Retina (tissue), 1 donor: ENCODE results near the gene CCDC85A.

Experiments
- DNase-seq: peaks from one replicate; pipeline ENCODE4 v3.0.0-alpha.2; 2016

Gene CCDC85A

DNA sequence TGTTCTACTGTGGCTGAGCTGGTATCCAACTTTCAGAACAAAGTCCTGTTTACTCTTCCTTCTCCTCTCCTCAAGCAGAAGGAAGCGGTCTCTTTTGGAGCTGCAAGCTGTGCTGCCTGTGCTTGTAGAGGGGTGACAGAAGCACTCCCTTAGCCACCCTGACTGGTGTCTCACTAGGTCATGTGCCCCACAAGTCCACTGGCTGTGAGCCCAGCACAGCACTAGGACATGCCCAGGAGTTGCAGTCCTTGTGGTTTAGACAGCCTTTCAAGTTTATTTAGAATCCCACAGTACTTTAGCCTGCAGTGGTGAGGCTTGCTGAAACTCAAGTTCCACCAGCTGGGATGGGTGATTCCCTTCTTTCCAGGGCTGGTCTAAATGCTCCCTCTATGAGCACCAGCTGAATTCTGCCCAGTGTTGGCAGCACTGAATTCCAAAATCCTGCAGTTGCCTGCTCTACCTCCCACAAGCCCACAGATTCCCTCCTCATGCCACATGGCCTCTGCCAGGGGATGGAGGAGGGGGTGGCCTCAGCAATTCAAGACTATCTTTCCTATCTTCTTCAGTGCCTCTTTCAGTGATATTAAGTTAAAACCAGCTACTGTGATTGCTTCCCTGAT lies 61.2 kb downstream of the CCDC85A start:
- no peak for DNase-seq

DNA sequence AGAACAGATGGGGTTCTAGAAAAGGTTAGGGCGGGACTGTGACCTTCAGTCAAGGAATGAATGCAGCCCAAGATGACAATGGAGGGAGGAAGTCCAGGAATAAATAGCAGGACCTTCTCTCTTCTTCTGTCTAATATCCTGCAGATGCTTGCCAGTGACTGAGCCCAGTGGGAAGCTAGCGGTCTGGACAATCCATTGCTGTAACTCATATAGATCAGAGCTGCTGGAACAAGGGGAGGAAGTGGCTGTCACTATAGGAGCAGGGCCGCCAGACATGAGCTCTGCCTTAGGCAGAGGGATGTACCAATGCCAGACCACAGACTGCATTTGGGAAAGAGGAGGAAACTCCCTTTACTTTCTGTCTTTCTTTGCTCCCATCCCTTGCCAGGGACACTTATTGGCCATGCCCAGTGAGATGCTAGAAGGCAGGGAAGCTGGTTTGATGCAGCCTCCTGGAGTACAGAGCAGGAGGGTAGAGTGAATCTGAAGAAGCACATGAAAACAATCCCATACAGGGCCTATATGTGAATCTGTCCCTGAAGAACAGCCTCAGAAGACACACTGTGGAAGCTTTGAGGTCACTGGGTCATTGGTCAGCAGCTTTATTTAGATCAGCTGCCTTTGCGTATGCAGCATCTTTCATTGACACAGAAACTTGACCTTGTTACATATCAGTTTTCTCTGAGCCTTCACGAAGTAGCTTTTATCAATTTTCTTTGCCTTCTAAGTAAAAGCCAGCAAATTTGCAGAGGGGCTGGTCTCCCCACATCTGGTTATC lies 65.4 kb downstream of the CCDC85A start:
- DNase-seq = peak; percentile 19

DNA sequence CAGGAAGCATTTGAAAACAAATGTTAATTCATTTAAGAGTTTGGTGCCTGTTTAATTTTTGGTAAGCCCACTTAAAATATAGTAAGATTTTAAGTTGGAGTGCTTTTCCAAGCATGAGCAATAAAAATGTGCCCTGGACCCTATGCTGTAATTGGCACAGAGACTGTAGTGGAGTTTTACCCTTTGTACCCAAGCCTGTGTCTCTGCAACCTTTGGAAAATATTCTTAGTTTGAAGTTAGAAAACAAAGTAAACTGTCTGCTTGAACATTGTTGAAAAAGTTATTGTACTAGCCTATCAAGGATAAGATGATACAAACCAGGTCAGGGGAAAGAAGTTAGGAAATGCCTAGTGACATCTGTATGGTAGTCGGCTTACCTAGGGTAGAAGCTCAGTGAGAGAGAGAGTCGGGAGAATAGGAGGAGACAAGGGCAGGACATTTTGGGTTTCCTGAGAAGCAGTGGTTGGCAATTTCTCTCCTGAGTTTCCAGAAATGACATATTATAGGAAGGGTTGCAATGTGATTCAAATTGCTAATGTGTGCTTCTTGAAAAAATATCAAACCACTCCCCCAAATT lies 66.5 kb downstream of the CCDC85A start:
- no peak for DNase-seq

DNA sequence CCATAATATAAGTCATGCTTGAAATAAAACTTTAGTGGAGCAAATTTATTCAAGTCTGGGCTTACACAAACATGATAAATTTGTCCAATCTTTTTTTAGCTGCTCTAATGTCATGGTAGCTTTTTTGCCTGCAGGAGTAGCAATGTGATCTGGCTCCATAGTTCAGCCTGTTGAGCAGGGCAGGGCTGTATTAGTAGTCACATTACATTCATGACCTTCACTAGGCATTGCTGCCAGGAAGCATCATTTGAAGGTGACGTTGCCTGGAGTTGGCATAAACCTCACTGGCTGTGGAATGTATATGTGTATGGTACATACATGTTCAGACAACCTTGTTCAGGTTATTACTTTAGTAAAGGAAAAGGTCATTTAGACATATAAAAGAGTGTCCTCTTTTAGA lies 76.6 kb downstream of the CCDC85A start:
- no peak for DNase-seq

DNA sequence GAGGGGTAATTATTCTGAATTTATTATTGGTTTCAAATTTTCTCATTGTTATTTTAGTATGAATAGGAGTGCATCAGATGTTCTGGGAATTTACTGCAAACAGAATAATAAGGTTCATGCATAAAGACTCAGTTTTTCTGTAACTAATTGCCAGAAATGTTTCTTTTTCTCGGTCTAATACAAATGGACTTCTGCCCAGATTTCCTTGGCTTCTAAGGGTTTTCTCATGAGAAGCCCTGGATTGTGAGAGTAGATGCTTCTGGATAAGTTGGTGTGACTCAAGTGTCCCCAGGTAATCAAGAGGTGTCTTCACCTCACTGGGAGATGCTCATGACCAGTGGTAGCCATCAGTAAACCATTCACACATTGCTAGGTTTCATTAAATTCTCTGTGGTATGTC lies 78.5 kb downstream of the CCDC85A start:
- DNase-seq = no peak

DNA sequence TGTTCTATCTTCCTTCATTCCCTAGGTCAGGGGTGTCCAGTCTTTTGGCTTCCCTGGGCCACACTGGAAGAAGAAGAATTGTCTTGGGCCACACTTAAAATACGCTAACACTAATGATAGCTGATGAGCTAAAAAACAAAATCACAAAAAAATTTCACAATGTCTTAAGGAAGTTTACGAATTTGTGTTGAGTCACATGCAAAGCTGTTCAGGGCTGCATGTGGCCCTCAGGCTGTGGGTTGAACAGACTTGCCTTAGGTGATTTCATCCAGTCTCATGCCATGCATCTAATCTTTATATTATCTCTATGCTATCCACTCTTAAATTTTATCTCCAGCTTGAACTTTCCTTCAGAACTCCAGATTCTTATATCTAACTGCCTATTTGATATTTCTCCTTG lies 80.1 kb downstream of the CCDC85A start:
- DNase-seq = no peak

DNA sequence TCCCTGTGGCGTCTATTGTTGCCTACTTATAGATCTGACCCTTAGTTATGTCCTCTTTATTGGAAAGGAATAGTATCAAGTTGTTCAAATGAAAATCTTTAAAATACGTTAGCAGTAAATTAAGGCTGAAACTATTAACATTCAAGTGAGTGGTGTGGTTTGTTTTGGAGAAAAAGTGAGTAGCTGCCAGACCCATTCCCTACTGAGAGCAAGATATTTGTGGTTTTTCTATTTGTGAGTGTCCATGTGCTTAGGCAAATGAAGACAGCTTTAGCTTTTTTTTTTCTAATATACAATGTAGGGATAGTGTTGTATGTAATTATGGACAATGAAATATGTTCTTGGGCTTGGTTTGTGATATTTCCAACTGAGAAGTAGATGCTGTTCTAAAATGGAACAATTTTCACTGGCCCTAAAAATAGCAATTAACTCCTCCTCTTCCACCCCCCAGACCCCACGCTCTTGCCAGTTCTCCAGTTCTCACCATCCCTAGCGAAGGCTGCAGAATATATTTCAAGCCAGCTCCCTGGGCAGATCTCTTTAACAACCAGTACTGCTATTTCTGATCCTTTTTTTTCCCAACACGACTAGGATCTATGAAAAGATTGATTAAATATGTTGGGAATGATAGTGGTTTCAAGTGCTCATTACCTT lies 83.1 kb downstream of the CCDC85A start:
- DNase-seq = no peak

DNA sequence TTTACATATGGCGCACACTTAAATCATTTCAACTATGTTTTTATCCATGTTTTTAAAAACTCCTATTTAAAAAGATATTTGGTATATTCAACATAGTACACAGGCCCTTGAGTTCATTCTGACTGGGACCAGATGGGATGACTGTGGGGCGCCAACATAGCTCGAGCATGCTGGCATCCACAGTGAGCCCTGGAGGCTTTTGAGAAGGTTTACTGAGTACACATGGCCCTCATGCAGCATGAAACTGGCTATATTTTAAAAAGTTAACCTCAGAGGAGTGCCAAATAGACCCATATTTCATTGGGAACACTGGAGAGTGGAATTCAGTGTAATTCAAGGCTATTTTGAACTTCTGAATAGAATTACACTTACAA lies 83.6 kb downstream of the CCDC85A start:
- no peak for DNase-seq

DNA sequence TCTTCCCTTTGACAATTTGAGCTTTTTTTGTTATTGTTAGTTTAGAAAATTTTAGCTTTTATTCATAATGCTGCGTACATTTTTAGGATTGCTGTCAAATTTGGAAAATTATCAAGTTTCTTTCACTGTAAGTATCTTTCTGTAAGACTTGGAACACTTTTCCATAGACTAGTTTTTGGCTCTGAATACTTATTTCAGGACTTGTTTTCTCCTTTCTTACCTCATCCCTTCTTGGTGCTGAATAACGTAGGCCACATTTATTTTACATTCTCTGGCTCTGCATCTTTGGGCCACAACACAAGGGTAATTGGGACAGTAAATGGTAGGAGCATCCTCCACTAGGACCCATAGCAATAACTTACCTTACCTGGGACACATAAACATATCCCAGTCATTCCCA lies 85.1 kb downstream of the CCDC85A start:
- no peak for DNase-seq

DNA sequence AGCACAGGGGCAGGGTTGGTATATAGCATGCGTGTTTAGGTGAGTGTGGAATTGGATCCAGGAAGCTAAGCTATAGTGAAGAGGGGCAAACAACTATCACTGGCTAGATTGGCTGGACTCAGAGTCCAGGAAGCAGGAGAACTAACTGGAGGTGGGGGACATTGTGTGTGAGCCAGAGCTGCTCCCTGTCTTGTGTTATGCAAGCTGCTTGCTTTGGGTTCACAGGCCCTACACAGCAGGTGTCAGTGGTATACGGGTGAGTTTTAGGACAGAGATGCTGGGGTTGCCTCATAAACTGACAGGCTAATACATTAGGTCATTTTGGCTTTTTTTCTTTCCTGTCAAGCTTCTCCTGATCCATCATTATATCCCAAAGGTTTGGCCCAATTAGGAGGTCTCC lies 87.5 kb downstream of the CCDC85A start:
- peak; percentile 22 for DNase-seq

DNA sequence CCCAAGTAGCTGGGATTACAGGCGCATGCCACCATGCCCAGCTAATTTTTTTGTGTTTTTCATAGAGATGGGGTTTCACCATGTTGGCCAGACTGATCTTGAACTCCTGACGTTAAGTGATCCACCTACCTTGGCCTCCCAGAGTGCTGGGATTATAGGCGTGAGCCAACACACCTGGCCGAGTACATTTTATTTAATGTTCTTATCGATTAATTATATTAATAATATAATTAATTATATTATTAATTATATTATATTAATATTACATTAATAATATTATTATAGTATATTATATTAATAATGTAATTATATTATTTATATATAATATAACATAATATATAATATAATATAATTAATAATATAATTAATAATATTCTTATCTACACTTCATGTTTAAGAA lies 101.4 kb downstream of the CCDC85A start:
- DNase-seq = no peak

DNA sequence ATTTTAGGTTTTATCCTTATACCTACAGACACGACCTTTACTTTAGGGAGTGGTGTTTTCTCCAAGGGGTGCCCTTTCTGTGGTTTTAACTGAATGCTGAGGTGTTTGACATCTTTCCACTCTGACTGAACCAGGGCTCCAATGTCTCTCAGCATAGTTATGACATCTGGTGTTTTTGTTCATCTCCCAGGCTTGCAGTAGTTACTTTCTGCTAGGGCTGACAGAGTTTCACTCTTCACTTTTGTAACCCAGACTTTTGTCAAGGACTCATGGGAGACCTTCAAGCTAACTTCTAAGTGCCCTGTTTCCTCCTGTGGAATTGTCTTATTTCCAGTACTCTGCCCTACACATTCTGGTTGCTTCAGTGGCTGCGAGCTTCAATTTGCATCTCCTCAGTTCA lies 103.1 kb downstream of the CCDC85A start:
- no peak for DNase-seq

DNA sequence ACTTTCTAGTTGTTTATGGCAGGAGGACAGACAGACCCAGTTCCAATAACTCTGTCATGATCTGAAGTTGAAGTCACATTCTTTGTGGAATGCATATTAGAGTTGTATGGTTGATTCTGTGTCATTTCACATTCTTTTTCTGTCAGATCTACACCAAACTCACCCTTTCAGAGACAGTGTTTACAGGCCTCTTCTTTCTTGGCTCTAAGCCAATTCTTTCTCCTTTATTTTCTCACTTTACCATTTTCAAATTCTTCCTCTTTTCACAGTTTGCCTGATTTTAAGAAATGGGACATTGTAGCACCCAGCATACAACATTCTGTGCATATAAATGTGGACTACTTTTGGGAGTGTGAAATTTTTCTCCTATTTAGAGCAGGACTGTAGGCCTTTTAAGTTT lies 103.7 kb downstream of the CCDC85A start:
- no peak for DNase-seq

DNA sequence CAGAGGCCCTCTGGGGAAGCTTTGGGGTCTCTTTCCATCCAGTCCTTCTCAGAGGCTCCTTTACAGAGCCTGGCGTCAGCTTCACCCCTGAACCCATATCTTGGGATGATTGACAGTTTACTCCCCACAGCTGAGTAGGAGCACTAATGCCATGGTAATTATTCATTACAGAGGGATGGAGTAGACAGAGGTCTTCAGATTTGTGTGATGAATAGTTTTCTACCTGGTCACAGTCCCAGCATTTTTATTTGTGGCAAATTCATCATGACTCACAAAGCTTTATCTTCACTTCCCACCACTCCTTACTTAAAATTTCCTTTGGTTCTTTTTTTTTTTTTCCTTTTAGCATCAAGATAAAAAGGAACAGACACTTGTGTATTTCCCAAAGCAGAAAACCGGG lies 104.2 kb downstream of the CCDC85A start:
- DNase-seq = no peak

DNA sequence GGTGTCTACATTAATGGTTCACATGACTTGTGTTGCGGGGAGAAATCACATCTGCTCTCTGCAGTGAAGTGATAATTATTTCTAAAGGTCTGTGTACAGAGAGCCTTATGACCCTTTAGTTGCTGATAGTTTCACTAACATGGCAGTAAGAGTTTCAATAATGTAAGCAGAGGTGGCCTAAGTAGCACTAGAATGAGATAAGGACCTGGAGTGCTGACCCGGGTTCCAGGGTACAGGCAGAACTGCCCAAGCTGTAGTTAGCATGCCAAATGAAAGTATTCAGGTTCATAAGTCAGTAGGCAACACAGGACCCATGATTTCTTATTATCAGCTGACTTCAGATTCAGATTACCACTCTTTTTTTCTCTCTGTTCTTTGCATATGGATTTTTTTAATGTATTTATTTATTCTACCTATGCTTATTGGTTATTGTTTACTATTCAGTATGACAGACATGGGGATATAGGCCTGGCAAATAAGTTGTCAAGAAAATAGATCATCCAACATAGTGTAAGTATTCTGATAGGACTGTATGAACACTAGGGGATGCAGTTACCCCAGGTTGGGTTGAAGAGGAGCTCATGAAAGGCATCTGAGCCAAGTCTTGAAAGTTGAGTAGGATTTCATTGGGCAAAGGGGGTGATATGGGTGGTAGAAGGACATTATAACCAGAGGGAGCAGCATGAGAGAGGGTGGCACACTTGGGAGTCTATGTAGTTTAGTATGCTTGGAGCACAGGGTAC lies 105.2 kb downstream of the CCDC85A start:
- DNase-seq = no peak

DNA sequence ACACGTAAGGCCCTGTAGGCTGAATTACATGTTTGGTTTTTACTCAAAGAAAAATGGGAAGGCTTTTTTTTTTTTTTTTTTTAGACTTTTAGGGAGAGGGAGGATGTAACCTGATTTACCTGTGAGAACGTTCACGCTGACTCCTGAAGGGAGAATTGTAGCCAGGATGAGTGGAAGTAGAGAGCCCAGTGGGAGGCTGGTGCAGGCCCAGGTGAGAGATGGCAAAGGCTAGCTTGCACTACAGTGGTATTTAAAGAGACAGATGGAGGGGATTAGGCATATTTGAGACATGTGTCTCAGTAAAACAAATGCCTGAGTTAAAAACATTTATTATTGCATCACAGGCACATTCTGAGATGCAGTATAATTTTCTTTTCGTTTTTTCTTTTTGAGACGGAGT lies 107.9 kb downstream of the CCDC85A start:
- DNase-seq = no peak

DNA sequence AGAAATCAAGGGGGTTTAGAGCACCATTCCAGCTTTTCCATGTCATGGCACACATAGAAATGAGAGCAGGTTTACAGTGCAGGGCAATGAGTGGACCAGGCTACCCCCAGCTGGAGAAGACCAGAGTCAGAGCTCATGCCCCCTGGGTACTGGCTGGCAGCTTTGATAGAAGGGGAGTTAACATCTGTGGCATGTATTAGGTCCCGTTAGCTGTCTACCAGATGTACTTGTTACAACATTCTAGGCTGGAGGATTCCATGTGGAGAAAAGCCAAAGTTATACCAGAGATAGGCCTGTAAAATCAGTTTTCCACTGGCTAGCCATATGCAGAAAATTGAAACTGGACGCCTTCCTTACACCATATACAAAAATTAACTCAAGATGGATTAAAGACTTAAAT lies 109.2 kb downstream of the CCDC85A start:
- DNase-seq = no peak

DNA sequence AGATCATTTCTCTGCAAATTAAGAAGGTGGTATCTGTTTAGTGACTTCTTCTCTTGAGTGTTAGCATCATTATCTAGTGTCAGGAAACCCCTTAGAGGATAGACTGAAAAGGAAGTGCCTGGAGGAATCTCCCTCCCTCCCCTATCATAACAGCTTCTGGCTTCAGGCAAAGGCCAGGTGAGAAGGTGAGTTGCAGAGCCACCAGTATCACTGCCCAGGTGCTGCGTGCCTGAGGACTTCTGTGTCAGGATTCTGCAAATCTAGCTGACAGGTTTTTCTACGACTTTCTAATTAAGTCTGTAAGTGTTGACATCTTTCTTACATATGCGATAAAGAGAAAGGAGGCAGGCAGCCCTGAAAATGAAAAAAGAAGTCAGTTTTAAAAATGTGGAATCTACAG lies 111.9 kb downstream of the CCDC85A start:
- no peak for DNase-seq

DNA sequence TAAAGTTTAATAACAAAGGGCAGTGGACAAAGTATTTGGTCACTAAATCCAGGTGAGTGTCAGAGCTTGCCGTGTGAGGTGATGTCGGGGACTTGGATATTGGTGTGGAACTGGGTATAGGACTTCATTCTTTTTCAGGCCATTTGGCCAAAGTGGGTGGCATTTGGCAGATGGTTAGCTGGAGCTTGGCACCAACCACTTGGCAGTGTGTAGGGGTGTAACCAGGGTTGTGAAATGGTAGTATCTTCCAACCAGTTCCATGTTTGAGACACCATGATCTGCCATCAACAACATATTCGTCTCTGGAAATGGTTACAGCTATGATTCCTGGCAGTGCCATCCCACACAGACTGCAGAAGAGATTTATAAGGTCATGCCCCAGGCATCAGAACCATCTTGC lies 113.9 kb downstream of the CCDC85A start:
- no peak for DNase-seq

DNA sequence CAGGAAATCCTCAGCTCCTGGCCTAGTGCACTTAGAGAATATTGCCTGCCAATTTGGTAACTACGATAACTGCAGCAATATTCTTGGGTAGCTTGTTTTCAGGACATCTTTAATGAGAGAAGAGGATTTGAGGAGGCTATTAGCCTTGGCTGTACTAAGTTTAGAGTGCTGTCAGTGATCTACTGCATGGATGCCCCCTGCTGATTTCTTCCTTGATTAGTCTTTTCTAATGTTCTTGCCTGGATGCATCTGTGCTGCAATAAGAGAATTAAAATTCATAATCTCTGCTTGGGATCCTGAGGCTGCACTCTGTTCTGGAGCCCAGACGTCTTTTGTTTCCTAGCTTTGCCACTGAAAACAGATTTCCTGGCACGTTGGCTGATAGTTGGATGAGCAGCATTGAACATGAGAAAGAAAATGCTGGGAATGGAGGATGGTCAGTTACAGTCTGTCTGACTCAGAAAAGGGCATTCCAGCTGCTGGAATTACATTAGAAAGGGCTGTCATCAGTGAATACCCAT lies 115.4 kb downstream of the CCDC85A start:
- DNase-seq = peak; percentile 52

DNA sequence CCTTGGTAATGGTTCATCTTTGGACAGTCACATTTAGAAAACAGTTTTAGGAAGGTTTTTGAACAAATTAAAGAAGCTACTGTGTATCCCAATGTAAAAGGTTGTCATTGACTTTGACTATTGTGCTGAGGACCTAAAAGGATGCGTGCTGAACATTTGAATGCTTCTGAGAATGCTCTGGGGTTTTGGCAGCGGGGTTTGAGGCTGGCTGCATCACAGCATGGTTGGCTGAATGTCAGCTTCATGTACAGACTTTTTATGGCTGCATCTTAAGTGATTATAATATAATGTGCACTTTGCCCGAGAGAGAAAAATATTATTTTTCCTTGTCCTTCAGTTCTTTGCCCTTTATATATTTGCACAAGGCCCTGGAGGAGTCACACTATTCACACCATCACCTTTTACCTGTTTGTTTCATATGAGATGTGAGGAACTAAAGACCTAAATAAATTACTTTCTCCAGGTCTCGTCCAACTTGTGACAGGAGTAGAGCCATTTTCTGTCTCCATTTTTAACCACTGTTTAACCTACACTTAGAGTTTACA lies 125.9 kb downstream of the CCDC85A start:
- no peak for DNase-seq

DNA sequence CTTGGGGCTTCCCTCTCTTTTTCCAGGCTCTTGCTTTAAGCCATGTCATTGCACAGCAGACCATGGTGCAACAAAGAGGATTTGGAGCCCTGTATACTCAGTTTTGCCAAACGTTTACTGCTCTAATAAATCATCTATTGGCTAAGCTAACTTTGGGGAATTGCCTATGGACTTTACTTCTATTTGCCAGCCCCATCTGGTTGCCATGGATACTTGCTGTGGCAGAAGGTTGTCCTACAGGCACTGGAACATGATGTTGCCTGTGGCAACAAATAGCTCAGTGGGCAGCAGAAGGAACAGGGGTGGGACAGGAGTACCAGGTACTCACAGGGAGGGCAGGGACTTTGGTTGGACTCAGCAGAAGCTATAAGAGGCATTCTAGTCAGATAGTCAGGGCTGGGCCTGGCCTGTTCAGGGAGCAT lies 129.7 kb downstream of the CCDC85A start:
- DNase-seq = no peak

DNA sequence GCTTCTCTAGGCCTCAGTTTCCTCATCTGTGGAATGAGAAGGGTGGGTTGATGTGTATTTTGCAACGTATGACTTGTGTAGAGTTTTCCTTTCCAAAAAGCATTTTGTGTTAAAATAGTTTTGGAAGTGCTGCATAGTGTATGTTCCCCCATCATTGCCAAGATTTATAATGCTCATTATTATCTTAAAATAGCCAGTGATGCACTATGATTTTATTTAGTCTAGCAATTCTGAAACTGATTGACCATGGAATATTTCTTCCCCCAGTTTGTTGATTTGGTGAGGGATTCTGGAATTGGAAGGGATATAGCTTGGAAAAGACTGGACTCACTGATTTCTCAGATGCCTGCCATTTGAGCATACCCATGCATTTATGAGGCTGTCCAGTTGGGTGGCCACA lies 130.6 kb downstream of the CCDC85A start:
- DNase-seq = no peak
